Liver (tissue), 9 donors: ENCODE measurements around the gene U2AF1L4. TPM values are rescaled to one million over a fixed set of nuclear protein-coding genes. Genes with fewer than 3 reads are reported as not detected.

Experiments used
- DNase-seq: peaks from one replicate; pipeline ENCODE4 v3.0.0-alpha.2; 2017; ENCODE audit warnings: low spot score
- H3K27ac ChIP-seq, 2 donors: one replicate each; pipeline ENCODE4 v1.7.0; 2013; ENCODE audit warnings: inconsistent platforms in 2 of 2, low read length in 2 of 2, control low read depth in 1 of 2, low read depth in 1 of 2, mild to moderate bottlenecking in 1 of 2
- H3K27me3 ChIP-seq, 4 donors: one replicate each; pipeline versions ENCODE4 v1.6.1 to v1.7.0; 2013; ENCODE audit warnings: low read length in 3 of 4, inconsistent platforms in 1 of 4, mild to moderate bottlenecking in 1 of 4, moderate library complexity in 1 of 4; ENCODE audit not compliant: control insufficient read depth in 4 of 4, insufficient read depth in 4 of 4
- H3K36me3 ChIP-seq, 4 donors: one replicate each; pipeline versions ENCODE4 v1.6.1 to v1.7.0; 2013; ENCODE audit warnings: low read length in 3 of 4, mild to moderate bottlenecking in 3 of 4, low read depth in 1 of 4, moderate library complexity in 1 of 4; ENCODE audit not compliant: control insufficient read depth in 4 of 4, insufficient read depth in 3 of 4
- H3K4me1 ChIP-seq, 4 donors: one replicate each; pipeline versions ENCODE4 v1.6.1 to v1.7.0; 2013; ENCODE audit warnings: low read length in 3 of 4, mild to moderate bottlenecking in 3 of 4, moderate library complexity in 1 of 4; ENCODE audit not compliant: control insufficient read depth in 4 of 4, insufficient read depth in 4 of 4
- H3K4me3 ChIP-seq, 3 donors: one replicate each; pipeline versions ENCODE4 v1.6.1 to v1.7.0; 2013; ENCODE audit warnings: low read length in 3 of 3, control low read depth in 1 of 3, low read depth in 1 of 3, mild to moderate bottlenecking in 1 of 3
- H3K9ac ChIP-seq, 2 donors: one replicate each; pipeline ENCODE4 v1.7.0; 2013; ENCODE audit warnings: low read length in 2 of 2, mild to moderate bottlenecking in 2 of 2, moderate library complexity in 2 of 2, control low read depth in 1 of 2, low read depth in 1 of 2
- H3K9me3 ChIP-seq, 4 donors: one replicate each; pipeline versions ENCODE4 v1.6.1 to v1.7.0; 2013; ENCODE audit warnings: low read length in 3 of 4; ENCODE audit not compliant: control insufficient read depth in 4 of 4
- EGR1 ChIP-seq, 2 donors: IDR thresholded peaks; 2 replicates each; pipeline ENCODE4 v1.6.1; 2016 to 2018; ENCODE audit warnings: antibody characterized with exemption in 2 of 2, low read depth in 2 of 2
- FOXA1 ChIP-seq: IDR thresholded peaks from 2 replicates; pipeline ENCODE4 v1.6.1; 2016; ENCODE audit warnings: antibody characterized with exemption
- FOXA2 ChIP-seq: IDR thresholded peaks from 2 replicates; pipeline ENCODE4 v1.6.1; 2016; ENCODE audit warnings: antibody characterized with exemption
- GABPA ChIP-seq, 2 donors: IDR thresholded peaks in 1 of 2; conservative IDR thresholded peaks in 1 of 2; 2 replicates each; pipeline ENCODE4 v1.6.1; 2016; ENCODE audit warnings: antibody characterized with exemption in 2 of 2, mild to moderate bottlenecking in 1 of 2, moderate library complexity in 1 of 2
- HNF4A ChIP-seq, 2 donors: conservative IDR thresholded peaks; 2 replicates each; pipeline ENCODE4 v1.6.1; 2016; ENCODE audit warnings: antibody characterized with exemption in 2 of 2, mild to moderate bottlenecking in 2 of 2
- HNF4G ChIP-seq: IDR thresholded peaks from 2 replicates; pipeline ENCODE4 v1.6.1; 2016; ENCODE audit warnings: antibody characterized with exemption
- JUND ChIP-seq, 2 donors: IDR thresholded peaks; 2 replicates each; pipeline ENCODE4 v1.6.1; 2016; ENCODE audit warnings: antibody characterized with exemption in 2 of 2
- NR2F2 ChIP-seq: IDR thresholded peaks from 2 replicates; pipeline ENCODE4 v1.6.1; 2016; ENCODE audit warnings: antibody characterized with exemption
- RAD21 ChIP-seq, 2 donors: IDR thresholded peaks; 2 replicates each; pipeline ENCODE4 v1.6.1; 2016; ENCODE audit warnings: antibody characterized with exemption in 2 of 2, mild to moderate bottlenecking in 2 of 2
- RXRA ChIP-seq, 2 donors: IDR thresholded peaks; 2 replicates each; pipeline ENCODE4 v1.6.1; 2017 to 2018; ENCODE audit warnings: antibody characterized with exemption in 2 of 2, mild to moderate bottlenecking in 1 of 2
- SP1 ChIP-seq: IDR thresholded peaks from 2 replicates; pipeline ENCODE4 v1.6.1; 2018; ENCODE audit warnings: antibody characterized with exemption, mild to moderate bottlenecking
- TAF1 ChIP-seq: conservative IDR thresholded peaks from 2 replicates; pipeline ENCODE4 v1.6.1; 2016; ENCODE audit warnings: antibody characterized with exemption, mild to moderate bottlenecking
- YY1 ChIP-seq: IDR thresholded peaks from 2 replicates; pipeline ENCODE4 v1.6.1; 2016; ENCODE audit warnings: antibody characterized with exemption, mild to moderate bottlenecking
- WGBS: extraction: QIAGEN DNeasy Blood & Tissue Kit; methylation state at CpG from one replicate; pipeline ENCODE4 v1.1.7; 2013; 5-methylcytosine and 5-hydroxymethylcytosine counted together
- polyA plus RNA-seq, 2 donors: library from polyadenylated mRNA; stranded (reverse) in 1 of 2; unstranded in 1 of 2; fragments of 200-250 nt in 1 of 2; fragments of >200 nt in 1 of 2; fragmentation: Nextera tagmentation in 1 of 2; extraction: Ambion mirVana in 1 of 2; gene quantifications; one replicate each; pipeline versions ENCODE4 v1.2.1 to v1.2.3, GENCODE V29; 2013 to 2015
- total RNA-seq, 2 donors: library from RNA; depleted of rRNA; stranded (reverse); fragments of >200 nt; gene quantifications; one replicate each; pipeline ENCODE4 v1.2.3, GENCODE V29; 2014
- TF ChIP-seq, protein P1 (sequence below): IDR thresholded peaks from 2 replicates; pipeline ENCODE4 v1.6.1; 2016; ENCODE audit warnings: antibody characterized with exemption
- TF ChIP-seq, protein P2 (sequence below): fragments of 150-350 bp; IDR thresholded peaks from 2 replicates; pipeline ENCODE4 v1.5.1; 2017; ENCODE audit warnings: improper control_type of control experiment, low read depth, low read length; ENCODE audit not compliant: missing input control
- TF ChIP-seq, protein P3 (sequence below): IDR thresholded peaks from 2 replicates; pipeline ENCODE4 v1.6.1; 2016; ENCODE audit warnings: antibody characterized with exemption
- TF ChIP-seq, protein P4 (sequence below): IDR thresholded peaks from 2 replicates; pipeline ENCODE4 v1.6.1; 2016; ENCODE audit warnings: antibody characterized with exemption
- TF ChIP-seq, protein P5 (sequence below): IDR thresholded peaks from 2 replicates; pipeline ENCODE4 v1.6.1; 2016; ENCODE audit warnings: antibody characterized with exemption, mild to moderate bottlenecking
- donor health status: healthy.
- donor health status: healthy.
- donor health status: healthy.
- donor health status: healthy.
- donor health status: healthy.

Gene U2AF1L4
- total and polyA plus RNA-seq, 4 donors, result 4.5 to 36.5 (median 13.4) TPM

DNA sequence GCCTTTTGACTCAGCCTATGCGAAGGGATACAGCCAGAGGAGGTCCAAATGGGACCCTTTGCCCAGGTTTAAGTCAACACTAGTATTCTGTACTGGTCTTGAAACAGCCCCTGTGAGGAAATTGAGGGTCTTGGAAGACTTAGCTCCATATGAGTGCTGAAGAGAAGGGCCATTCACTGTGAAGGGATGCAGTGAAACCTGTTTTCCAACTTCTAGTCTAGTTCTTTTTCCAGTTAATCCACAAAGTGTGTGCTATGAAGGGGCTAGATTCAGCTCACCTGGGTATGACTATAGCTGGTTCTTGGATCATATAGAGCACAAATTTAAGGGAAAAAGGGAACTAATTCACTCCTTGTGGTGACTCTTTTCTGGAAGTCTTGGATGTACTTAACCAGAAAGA is 36.8 kb downstream of the U2AF1L4 start:
- TF ChIP-seq, protein P1, sequence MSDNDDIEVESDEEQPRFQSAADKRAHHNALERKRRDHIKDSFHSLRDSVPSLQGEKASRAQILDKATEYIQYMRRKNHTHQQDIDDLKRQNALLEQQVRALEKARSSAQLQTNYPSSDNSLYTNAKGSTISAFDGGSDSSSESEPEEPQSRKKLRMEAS, result no peak
- TF ChIP-seq NR2F2 (no peak), FOXA2 (no peak), SP1 (no peak), TAF1 (no peak), RXRA (IDR thresholded peaks at IDR 0.05) (no peak), RAD21 (IDR thresholded peaks at IDR 0.05) (no peak), HNF4G (no peak), YY1 (no peak), GABPA (IDR thresholded peaks at IDR 0.05 in 1 of 2, conservative IDR thresholded peaks at IDR 0.05 in 1 of 2) (no peak), HNF4A (conservative IDR thresholded peaks at IDR 0.05) (no peak), JUND (IDR thresholded peaks at IDR 0.05) (no peak), FOXA1 (no peak), EGR1 (IDR thresholded peaks at IDR 0.05; ENCODE audit: low read depth in 2 of 2) (no peak)
- TF ChIP-seq, protein P2, sequence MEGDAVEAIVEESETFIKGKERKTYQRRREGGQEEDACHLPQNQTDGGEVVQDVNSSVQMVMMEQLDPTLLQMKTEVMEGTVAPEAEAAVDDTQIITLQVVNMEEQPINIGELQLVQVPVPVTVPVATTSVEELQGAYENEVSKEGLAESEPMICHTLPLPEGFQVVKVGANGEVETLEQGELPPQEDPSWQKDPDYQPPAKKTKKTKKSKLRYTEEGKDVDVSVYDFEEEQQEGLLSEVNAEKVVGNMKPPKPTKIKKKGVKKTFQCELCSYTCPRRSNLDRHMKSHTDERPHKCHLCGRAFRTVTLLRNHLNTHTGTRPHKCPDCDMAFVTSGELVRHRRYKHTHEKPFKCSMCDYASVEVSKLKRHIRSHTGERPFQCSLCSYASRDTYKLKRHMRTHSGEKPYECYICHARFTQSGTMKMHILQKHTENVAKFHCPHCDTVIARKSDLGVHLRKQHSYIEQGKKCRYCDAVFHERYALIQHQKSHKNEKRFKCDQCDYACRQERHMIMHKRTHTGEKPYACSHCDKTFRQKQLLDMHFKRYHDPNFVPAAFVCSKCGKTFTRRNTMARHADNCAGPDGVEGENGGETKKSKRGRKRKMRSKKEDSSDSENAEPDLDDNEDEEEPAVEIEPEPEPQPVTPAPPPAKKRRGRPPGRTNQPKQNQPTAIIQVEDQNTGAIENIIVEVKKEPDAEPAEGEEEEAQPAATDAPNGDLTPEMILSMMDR, result no peak
- TF ChIP-seq, protein P3, sequence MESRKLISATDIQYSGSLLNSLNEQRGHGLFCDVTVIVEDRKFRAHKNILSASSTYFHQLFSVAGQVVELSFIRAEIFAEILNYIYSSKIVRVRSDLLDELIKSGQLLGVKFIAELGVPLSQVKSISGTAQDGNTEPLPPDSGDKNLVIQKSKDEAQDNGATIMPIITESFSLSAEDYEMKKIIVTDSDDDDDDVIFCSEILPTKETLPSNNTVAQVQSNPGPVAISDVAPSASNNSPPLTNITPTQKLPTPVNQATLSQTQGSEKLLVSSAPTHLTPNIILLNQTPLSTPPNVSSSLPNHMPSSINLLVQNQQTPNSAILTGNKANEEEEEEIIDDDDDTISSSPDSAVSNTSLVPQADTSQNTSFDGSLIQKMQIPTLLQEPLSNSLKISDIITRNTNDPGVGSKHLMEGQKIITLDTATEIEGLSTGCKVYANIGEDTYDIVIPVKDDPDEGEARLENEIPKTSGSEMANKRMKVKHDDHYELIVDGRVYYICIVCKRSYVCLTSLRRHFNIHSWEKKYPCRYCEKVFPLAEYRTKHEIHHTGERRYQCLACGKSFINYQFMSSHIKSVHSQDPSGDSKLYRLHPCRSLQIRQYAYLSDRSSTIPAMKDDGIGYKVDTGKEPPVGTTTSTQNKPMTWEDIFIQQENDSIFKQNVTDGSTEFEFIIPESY, result no peak
- TF ChIP-seq, protein P4, sequence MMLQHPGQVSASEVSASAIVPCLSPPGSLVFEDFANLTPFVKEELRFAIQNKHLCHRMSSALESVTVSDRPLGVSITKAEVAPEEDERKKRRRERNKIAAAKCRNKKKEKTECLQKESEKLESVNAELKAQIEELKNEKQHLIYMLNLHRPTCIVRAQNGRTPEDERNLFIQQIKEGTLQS, result no peak
- TF ChIP-seq, protein P5, sequence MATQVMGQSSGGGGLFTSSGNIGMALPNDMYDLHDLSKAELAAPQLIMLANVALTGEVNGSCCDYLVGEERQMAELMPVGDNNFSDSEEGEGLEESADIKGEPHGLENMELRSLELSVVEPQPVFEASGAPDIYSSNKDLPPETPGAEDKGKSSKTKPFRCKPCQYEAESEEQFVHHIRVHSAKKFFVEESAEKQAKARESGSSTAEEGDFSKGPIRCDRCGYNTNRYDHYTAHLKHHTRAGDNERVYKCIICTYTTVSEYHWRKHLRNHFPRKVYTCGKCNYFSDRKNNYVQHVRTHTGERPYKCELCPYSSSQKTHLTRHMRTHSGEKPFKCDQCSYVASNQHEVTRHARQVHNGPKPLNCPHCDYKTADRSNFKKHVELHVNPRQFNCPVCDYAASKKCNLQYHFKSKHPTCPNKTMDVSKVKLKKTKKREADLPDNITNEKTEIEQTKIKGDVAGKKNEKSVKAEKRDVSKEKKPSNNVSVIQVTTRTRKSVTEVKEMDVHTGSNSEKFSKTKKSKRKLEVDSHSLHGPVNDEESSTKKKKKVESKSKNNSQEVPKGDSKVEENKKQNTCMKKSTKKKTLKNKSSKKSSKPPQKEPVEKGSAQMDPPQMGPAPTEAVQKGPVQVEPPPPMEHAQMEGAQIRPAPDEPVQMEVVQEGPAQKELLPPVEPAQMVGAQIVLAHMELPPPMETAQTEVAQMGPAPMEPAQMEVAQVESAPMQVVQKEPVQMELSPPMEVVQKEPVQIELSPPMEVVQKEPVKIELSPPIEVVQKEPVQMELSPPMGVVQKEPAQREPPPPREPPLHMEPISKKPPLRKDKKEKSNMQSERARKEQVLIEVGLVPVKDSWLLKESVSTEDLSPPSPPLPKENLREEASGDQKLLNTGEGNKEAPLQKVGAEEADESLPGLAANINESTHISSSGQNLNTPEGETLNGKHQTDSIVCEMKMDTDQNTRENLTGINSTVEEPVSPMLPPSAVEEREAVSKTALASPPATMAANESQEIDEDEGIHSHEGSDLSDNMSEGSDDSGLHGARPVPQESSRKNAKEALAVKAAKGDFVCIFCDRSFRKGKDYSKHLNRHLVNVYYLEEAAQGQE, result no peak
- H3K9me3 ChIP-seq, result no peaks in the 10 kb centered on the region
- H3K36me3 ChIP-seq, result no peaks in the 10 kb centered on the region
- no peak overlapping the region for H3K9ac ChIP-seq
- 81% methylated on average over 1 of the region's 1 CpG for WGBS
- no peak for DNase-seq
- no peak overlapping the region for H3K4me3 ChIP-seq
- H3K27me3 ChIP-seq, result no peaks in the 10 kb centered on the region
- no peak overlapping the region for H3K27ac ChIP-seq
- H3K4me1 ChIP-seq, result no peaks in the 10 kb centered on the region
